Nephron (organoid): ENCODE results near the gene KIF16B.
"Not testable (repeated sequence)": the region's sequence is repeated elsewhere in the genome, so short reads cannot be mapped to it uniquely, and the experiment has no call there.

Experiments
- H3K27ac Mint-ChIP-seq, 3 experiments: 2 replicates each; pipeline ENCODE4 v1.8.0; 2020; ENCODE audit warnings: mixed read lengths in 3 of 3, mild to moderate bottlenecking in 2 of 3, moderate library complexity in 1 of 3
- H3K27me3 Mint-ChIP-seq: 2 replicates; pipeline ENCODE4 v1.8.0; 2021; ENCODE audit warnings: low read depth, mild to moderate bottlenecking, moderate library complexity, mixed read lengths
- H3K36me3 Mint-ChIP-seq: 2 replicates; pipeline ENCODE4 v1.8.0; 2020; ENCODE audit warnings: low read depth, mixed read lengths
- H3K4me1 Mint-ChIP-seq: 2 replicates; pipeline ENCODE4 v1.8.0; 2020; ENCODE audit warnings: mixed read lengths
- H3K4me3 Mint-ChIP-seq, 3 experiments: 2 replicates each; pipeline ENCODE4 v1.8.0; 2020; ENCODE audit warnings: mild to moderate bottlenecking in 3 of 3, mixed read lengths in 3 of 3, moderate library complexity in 2 of 3
- H3K9me3 Mint-ChIP-seq: 2 replicates; pipeline ENCODE4 v1.8.0; 2020; ENCODE audit warnings: mixed read lengths
- CTCF ChIP-seq, 3 experiments: fragments of 200-600 bp; sonication (generic); IDR thresholded peaks; one replicate each; pipeline ENCODE4 v1.5.0; 2021; ENCODE audit warnings: antibody characterized with exemption in 3 of 3; ENCODE audit not compliant: unreplicated experiment in 3 of 3

KIF16B gene

GRCh38 chr20:16267526-16267925 is 305.7 kb downstream of the KIF16B start:
- Mint-ChIP-seq H3K9me3 (peaks cover 20% of the 10 kb centered on the region), H3K36me3 (peaks cover 32% of the 10 kb centered on the region), H3K27me3 (peaks cover 3% of the 10 kb centered on the region), H3K27ac (no peak overlapping the region), H3K4me1 (peaks cover 19% of the 10 kb centered on the region), H3K4me3 (no peak overlapping the region)
- no peak for TF ChIP-seq CTCF (IDR thresholded peaks at IDR 0.05; ENCODE audit: unreplicated experiment in 3 of 3)

- H3K9me3 Mint-ChIP-seq, result peaks cover 20% of the 10 kb centered on the region
- TF ChIP-seq CTCF (IDR thresholded peaks at IDR 0.05; ENCODE audit: unreplicated experiment in 3 of 3), result no peak
- peaks cover 17% of the 10 kb centered on the region for H3K4me1 Mint-ChIP-seq
- H3K36me3 Mint-ChIP-seq, result peaks cover 29% of the 10 kb centered on the region
- H3K27ac Mint-ChIP-seq, result no peak overlapping the region
- no peak overlapping the region for H3K4me3 Mint-ChIP-seq
- H3K27me3 Mint-ChIP-seq, result peaks cover 10% of the 10 kb centered on the region
Measured at GRCh38 chr20:16265334-16265733, 307.9 kb downstream of the KIF16B start.

GRCh38 chr20:16263582-16263981 is 309.7 kb downstream of the KIF16B start:
- Mint-ChIP-seq H3K4me1 (peaks cover 17% of the 10 kb centered on the region), H3K27me3 (peaks cover 15% of the 10 kb centered on the region), H3K9me3 (peaks cover 20% of the 10 kb centered on the region), H3K36me3 (peaks cover 29% of the 10 kb centered on the region), H3K4me3 (no peak overlapping the region), H3K27ac (peak overlapping the region; percentile 40 to 72 (median 50))
- TF ChIP-seq CTCF (IDR thresholded peaks at IDR 0.05; ENCODE audit: unreplicated experiment in 3 of 3), result no peak

GRCh38 chr20:16262594-16262993 is 310.7 kb downstream of the KIF16B start:
- TF ChIP-seq CTCF (IDR thresholded peaks at IDR 0.05; ENCODE audit: unreplicated experiment in 3 of 3), result no peak
- peaks cover 20% of the 10 kb centered on the region for H3K9me3 Mint-ChIP-seq
- no peak overlapping the region for H3K4me3 Mint-ChIP-seq
- peaks cover 23% of the 10 kb centered on the region for H3K36me3 Mint-ChIP-seq
- H3K4me1 Mint-ChIP-seq, result peaks cover 17% of the 10 kb centered on the region
- peak overlapping the region in 1 of 3 experiments; percentile 60 for H3K27ac Mint-ChIP-seq
- peaks cover 15% of the 10 kb centered on the region for H3K27me3 Mint-ChIP-seq

GRCh38 chr20:16261733-16262273 is 311.4 kb downstream of the KIF16B start:
- peaks cover 15% of the 10 kb centered on the region for H3K36me3 Mint-ChIP-seq
- H3K27ac Mint-ChIP-seq, result peak overlapping the region in 1 of 3 experiments; percentile 60
- peaks cover 23% of the 10 kb centered on the region for H3K4me1 Mint-ChIP-seq
- TF ChIP-seq CTCF (IDR thresholded peaks at IDR 0.05; ENCODE audit: unreplicated experiment in 3 of 3), result no peak
- H3K9me3 Mint-ChIP-seq, result peaks cover 15% of the 10 kb centered on the region
- no peak overlapping the region for H3K4me3 Mint-ChIP-seq
- H3K27me3 Mint-ChIP-seq, result peaks cover 12% of the 10 kb centered on the region

GRCh38 chr20:16260911-16261310 is 312.3 kb downstream of the KIF16B start:
- peak overlapping the region in 1 of 3 experiments; percentile 30 for H3K27ac Mint-ChIP-seq
- H3K36me3 Mint-ChIP-seq, result peaks cover 9% of the 10 kb centered on the region
- H3K9me3 Mint-ChIP-seq, result peaks cover 7% of the 10 kb centered on the region
- TF ChIP-seq CTCF (IDR thresholded peaks at IDR 0.05; ENCODE audit: unreplicated experiment in 3 of 3), result no peak
- H3K4me1 Mint-ChIP-seq, result peaks cover 23% of the 10 kb centered on the region
- no peak overlapping the region for H3K4me3 Mint-ChIP-seq
- H3K27me3 Mint-ChIP-seq, result peaks cover 12% of the 10 kb centered on the region

- H3K9me3 Mint-ChIP-seq, H3K4me3 Mint-ChIP-seq, H3K36me3 Mint-ChIP-seq, H3K27ac Mint-ChIP-seq: not testable (repeated sequence)
- H3K27me3 Mint-ChIP-seq, result peaks cover 12% of the 10 kb centered on the region
- peaks cover 23% of the 10 kb centered on the region for H3K4me1 Mint-ChIP-seq
Measured at GRCh38 chr20:16260133-16260532, 313.1 kb downstream of the KIF16B start.
